ENCODE data around the gene CELSR2. TPM values are rescaled to one million over a fixed set of nuclear protein-coding genes. Genes with fewer than 3 reads are reported as not detected.

Gene CELSR2
- total RNA-seq, 4 donors from 2014 or later, result 0.26 to 9.6 (median 5.4) TPM

GRCh38 chr1:109251277-109252166 lies 2.2 kb downstream of the CELSR2 start:
- no peak overlapping the region for H3K4me3 ChIP-seq
- H3K27me3 ChIP-seq, result no peaks in the 10 kb centered on the region
- intact Hi-C loops (cut with DNase I; ENCODE audit: low total_unique reads), result no loop called here
- no peaks in the 10 kb centered on the region for H3K9me3 ChIP-seq
- no peak overlapping the region for H3K27ac ChIP-seq
- H3K4me1 ChIP-seq, result peaks cover 0 to 19% of the 10 kb centered on the region in 2 donors
- DNase-seq, result no peak
- no peaks in the 10 kb centered on the region for H3K36me3 ChIP-seq
- no peak for TF ChIP-seq POLR2A (IDR thresholded peaks at IDR 0.05)
- TF ChIP-seq CTCF (IDR thresholded peaks at IDR 0.05), result no peak

GRCh38 chr1:109252167-109252892 lies 3.0 kb downstream of the CELSR2 start:
- Histone ChIP-seq H3K27ac (no peak overlapping the region), H3K36me3 (no peaks in the 10 kb centered on the region), H3K4me3 (no peak overlapping the region), H3K9me3 (no peaks in the 10 kb centered on the region), H3K4me1 (peaks cover 0 to 19% of the 10 kb centered on the region in 2 donors), H3K27me3 (no peaks in the 10 kb centered on the region)
- no peak for DNase-seq
- intact Hi-C loops (cut with DNase I; ENCODE audit: low total_unique reads), result no loop called here
- TF ChIP-seq CTCF (IDR thresholded peaks at IDR 0.05) (no peak), POLR2A (IDR thresholded peaks at IDR 0.05) (no peak)

DNA sequence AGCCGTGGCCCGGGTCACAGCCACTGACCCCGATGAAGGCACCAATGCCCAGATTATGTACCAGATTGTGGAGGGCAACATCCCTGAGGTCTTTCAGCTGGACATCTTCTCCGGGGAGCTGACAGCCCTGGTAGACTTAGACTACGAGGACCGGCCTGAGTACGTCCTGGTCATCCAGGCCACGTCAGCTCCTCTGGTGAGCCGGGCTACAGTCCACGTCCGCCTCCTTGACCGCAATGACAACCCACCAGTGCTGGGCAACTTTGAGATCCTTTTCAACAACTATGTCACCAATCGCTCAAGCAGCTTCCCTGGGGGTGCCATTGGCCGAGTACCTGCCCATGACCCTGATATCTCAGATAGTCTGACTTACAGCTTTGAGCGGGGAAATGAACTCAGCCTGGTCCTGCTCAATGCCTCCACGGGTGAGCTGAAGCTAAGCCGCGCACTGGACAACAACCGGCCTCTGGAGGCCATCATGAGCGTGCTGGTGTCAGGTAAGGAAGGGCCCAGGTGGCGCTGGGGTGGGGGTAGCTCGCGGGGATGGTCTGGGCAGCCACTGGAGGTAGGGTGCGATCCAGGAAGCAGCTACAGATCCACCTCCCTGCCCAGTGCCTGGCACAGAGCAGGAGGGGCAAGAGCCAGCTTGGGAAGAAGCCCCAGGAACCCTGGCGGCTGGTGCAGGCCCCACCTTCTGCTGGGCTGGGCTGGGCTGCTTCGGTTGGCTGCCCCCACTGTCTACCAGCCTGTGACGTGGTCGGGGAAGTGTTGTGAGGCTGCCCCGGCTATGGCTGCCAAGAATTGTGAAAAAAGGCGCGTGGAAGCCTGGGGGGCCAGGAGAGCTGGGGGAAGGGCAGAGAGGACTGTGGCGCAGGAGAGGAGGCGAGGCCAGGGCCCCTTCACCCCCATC lies 3.8 kb downstream of the CELSR2 start:
- peak in 1 of 2 donors; percentile 59 for DNase-seq
- Histone ChIP-seq H3K27me3 (no peaks in the 10 kb centered on the region), H3K4me3 (no peak overlapping the region), H3K4me1 (peaks cover 0 to 19% of the 10 kb centered on the region in 2 donors), H3K9me3 (no peaks in the 10 kb centered on the region), H3K36me3 (no peaks in the 10 kb centered on the region), H3K27ac (peak overlapping the region; percentile 63 to 72)
- TF ChIP-seq CTCF (IDR thresholded peaks at IDR 0.05) (no peak), POLR2A (IDR thresholded peaks at IDR 0.05) (peak in 1 of 2 donors; percentile 29)
- intact Hi-C loops (cut with DNase I; ENCODE audit: low total_unique reads), result no loop called here

DNA sequence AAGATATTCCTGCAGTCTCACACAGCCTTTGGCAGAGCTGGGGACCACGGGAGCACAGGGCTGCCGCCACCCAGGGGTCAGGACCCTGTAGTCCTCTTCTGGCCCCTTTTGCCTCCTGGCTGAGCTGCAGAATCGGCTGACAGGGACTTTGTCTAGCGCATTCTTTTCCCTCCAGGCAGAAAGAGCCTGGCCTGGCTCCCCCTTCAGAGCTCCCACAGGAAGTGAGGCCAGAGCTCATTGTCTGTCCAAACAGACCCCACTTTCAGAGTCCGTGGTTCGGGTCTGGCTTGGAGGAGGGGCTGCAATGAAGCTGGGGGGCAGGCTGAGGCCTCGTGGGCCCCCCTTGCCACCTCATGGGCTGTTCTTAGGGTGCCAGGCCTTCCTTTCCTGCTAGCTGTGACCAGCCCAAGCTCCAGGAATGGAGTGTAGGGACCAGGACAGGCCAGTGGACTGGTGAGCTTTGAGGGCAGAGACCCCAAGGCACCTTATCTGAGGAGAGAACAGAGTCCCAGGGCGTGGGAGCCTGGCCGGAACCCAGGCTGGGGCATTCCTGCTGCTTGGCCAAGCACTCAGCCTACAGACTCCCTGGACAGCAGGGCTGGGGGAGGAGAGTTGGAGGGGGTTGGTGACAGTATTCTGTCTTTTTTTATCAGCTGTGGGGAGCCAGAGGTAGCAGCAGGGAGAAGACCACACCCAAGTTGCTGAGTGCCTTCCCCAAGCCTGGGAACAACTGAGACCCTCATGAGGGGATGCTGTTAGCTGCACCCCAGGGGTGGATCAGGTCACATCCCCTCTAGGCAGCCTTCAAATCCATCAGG lies 4.7 kb downstream of the CELSR2 start:
- peak overlapping the region; percentile 63 to 72 for H3K27ac ChIP-seq
- intact Hi-C loops (cut with DNase I; ENCODE audit: low total_unique reads), result no loop called here
- peaks cover 0 to 16% of the 10 kb centered on the region in 2 donors for H3K4me1 ChIP-seq
- TF ChIP-seq POLR2A (IDR thresholded peaks at IDR 0.05) (no peak), CTCF (IDR thresholded peaks at IDR 0.05) (no peak)
- H3K36me3 ChIP-seq, result no peaks in the 10 kb centered on the region
- H3K4me3 ChIP-seq, result no peak overlapping the region
- no peaks in the 10 kb centered on the region for H3K27me3 ChIP-seq
- no peaks in the 10 kb centered on the region for H3K9me3 ChIP-seq
- no peak for DNase-seq

All from uterus (tissue), 4 donors.